ENCODE data around the gene HCFC2.
"Not testable (repeated sequence)": the region's sequence is repeated elsewhere in the genome, so short reads cannot be mapped to it uniquely, and the experiment has no call there.

HCFC2 gene

DNA sequence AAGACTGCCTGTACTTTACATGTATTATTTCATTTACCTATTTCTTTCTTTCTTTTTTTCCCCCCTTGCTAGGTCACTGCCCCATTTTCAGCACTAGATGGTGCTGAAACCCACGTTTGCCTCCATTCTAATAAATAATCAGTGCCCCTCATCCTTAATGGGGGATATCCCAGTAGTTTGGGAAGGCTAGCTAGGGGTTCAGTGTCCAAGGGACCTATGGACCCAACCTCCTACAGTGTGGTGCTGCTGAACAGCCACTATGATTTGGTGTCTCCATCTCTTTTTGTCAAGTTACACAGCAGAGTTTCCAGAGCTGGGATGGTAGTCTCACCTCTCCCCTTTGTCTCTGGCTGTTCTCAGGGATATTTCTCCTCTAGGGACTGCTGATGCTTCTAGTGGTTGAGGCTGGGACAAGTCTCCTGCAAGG, 6.5 kb upstream of the HCFC2 start:
- DNase-seq: no peak

DNA sequence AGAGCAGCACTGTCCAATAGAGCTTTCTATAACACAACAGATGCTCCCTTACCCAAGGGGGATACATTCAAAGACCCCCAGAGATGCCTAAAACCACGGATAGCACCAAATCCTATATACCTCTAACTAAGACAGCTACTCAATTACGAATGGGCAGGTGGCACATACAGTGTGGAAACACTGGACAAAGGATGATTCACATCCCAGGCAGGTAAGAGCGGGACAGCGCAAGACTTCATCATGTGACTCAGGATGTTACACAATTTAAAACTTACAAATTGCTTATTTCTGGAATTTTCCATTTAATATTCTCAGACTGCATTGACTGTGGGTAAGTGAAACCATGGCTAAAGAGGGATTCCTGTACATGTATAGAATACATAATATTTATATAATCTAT, 5.5 kb upstream of the HCFC2 start:
- DNase-seq: no peak

DNA sequence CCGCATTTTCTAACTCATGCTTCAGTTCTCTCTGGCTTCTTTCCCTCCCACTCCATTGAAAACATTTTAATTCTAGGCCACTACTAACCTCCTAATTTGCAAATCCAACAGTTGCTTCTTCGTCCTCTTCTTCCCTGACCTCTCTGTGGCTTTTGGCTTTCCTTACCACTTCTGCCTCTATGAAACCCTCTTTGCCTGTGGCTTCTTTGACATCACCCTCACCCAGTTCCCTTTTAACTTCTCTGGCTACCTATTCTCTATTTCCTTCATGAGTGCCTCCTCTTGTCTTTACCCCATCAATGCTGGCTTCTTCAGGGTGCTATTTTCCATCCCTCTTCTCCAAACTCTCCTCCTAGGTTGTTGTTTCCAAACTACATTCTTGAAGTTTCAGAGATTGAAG, 4.4 kb upstream of the HCFC2 start:
- DNase-seq: no peak

DNA sequence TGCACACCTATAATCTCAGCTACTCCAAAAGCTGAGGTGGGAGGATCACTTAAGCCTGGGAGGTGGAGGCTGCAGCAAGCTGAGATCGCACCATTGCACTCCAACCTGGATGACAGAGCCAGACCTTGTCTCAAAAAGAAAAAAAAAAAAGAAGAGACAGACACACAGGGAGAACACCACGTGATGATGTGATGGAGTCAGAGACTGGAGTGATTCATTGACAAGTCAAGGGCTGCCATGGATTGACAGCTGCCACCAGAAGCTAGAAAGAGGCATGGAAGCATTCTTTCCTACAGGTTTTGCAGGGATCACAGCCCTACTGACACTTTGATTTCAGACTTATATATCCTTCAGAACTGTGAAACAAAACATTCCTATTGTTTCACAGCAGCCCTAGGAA, 3.5 kb upstream of the HCFC2 start:
- DNase-seq: no peak

DNA sequence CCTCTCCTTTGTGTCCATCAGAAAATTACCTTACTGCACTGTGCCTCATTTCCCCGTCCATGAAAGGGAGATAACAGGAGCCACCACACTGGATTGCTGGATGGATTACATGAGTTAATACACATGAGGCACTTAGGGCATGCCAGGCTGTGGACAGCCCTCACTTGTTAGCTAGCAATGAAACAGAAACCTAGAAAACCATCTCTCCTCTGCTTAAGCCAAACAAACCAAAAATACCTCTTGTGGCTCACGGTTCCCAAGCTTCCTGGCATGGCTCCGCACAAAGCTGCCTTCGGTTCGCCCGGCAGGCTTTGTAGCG, 660 bp upstream of the HCFC2 start:
- DNase-seq: peak in 2 of 56 donors; percentile 27 to 34

DNA sequence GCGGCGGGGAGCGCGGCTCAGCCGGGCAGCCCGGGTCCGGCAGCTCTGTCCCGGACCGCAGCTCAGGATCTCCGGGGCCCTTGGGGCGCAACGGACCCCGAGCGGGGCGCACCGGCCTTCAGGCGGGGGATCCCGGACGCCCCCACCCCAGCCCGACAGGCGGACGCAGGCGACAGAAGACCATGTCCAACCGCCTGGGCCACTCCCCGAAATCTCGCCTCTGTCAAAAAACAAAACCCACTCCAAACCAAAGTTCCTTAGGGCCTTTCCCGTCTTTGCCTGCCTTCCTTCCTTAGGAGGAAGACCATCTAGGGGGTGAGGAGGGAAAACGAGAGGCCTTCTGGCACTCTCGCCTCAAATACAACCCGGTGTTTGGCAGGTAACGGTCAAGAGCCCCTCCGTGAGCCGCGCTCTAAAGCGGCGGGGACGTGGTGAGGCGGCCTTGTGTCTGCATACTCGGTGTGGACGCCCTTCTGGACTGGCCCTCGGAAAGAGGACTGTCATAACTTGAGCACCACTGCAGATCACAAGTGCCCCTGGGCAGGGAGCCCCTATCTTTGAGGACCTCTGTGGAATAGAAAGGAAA, 604 bp downstream of the HCFC2 start:
- DNase-seq: peak in 15 of 56 donors; percentile 4 to 59 (median 35)

DNA sequence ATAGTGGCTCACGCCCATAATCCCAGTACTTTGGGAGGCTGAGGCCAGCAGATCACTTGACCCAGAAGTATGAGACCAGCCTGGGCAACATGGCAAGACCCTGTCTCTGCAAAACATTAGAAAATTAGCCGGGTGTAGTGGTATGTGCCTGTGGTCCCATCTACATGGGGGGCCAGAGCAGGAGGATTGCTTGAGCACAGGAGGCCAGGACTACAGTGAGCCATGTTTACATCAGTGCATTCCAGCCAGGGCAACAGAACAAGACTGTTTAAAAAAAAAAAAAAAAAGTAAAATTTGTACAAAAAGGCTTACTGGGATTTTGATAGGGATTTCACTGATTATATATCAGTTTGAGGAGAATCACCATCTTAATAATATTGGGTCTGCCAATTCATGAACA, 7.8 kb downstream of the HCFC2 start:
- no peak for DNase-seq

DNA sequence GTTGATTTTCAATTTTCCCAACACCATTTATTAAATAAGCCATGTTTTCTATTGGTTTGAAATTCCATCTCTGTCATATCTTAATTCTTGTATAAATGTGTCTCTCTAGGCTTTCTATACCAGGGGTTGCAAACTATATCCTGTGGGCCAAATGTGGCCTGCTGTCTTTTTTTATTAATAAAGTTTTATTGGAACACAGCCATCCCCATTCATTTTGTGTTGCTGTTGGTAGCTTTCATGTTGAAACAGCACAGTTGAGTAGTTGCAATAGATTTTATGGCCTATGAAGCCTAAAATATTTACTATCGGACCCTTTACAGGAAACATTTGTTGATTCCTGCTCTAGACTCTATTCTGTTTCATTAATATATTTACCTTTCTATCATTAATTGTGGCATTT, 9.4 kb downstream of the HCFC2 start:
- no peak for DNase-seq

DNA sequence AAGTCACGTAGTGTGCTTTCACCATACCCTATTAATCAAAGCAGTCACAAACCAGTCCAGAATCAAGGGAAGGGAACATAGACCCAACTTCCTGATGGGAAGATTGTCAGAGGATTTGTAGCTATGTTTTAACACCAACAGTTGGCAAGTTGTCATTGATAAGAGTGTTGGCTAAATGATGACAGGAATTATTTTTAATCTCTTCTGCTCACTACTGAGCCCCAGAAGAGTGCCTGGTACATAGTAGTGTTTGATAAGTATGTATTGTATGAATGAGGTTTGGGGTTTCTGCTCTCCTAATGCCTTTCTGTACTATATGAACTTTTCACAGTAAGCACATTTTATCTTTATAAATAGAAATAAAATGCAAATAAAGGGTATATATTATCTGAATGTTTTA, 14.7 kb downstream of the HCFC2 start:
- DNase-seq: no peak

DNA sequence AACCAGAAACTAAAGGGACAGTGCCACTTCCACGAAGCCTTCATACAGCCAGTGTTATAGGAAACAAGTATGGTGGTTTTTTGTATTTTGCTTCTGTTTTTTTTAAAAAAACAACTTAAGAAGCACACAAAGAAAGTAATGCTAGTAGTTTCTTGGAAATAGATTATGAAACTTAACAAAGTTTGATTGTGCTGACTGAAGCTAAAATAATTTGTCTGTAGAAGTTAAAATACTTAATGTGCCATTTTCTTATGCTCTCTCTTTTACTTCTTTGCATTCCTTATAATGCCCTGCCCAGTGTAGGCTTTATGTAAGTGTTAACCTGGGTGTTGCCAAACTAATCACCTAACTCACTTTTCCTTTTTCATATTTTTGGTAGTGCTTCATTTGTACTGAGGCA, 16.4 kb downstream of the HCFC2 start:
- no peak for DNase-seq

DNA sequence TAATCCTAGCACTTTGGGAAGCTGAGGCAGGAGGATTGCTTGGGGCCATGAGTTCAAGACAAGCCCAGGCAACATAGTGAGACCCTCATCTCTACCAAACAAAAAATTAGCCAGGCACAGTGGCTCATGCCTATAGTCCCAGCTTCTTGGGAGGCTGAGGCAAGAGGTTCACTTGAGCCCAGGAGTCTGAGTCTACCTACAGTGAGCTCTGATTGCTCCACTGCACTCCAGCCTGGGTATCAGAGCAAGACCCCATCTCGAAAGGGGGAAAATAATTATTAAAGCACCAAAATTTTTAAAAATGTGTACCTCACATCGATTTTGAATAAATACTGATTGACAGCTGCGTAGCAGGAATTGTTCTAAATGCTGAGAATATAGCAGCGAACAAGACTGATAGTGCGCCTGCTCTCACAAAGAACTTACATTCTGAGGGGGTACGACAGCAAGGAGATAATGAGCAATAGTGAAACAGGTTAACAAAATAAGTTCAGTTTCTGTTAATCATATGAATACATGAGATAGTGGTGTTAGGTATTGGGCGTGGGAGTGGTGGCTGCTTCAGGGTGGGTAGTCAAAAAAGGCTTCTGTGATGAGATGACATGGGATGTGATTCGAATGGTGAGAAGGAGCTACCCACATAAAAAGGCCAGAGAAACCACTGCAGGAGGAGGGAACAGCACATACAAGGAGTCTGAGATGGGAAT, 19.6 kb downstream of the HCFC2 start:
- no peak for DNase-seq

DNA sequence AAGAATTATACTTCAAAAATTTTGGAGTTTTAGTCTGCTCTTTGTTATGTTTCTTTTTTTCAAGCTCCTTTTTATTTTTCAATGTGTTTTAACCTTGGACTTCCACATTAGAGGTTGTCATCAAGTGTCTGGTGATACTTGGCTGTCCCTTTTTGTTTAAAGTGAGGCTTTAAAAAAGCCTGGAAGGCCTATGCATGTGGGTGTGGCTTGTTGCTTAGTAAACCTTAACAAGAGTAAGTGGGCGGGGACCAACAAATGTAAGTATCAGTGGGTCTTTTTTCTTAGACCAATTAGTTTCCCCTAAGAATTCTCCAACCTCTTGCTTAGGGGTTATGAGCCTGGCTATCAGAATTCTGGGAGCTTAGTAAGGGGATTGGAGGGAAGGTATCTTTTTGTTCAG, 26.4 kb downstream of the HCFC2 start:
- no peak for DNase-seq

DNA sequence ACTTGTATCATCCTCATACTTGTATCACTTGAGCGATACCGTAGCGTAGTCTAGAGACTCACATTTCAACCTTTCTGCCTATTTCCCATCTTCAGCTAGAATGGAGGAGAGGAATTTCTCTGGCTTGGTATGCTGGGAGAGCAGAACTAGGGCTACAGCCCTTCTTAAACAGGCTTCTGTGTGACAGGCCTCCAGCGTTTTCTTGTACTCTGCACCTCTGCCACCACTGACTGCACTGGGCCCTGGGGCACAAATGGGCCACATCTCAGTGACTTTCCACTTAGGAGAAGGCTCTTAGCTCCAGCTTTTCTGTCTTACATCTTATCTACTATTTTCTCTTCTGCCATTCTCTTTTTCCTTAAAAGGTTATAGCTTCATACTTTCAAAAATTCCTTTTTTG, 26.8 kb downstream of the HCFC2 start:
- DNase-seq: no peak

DNA sequence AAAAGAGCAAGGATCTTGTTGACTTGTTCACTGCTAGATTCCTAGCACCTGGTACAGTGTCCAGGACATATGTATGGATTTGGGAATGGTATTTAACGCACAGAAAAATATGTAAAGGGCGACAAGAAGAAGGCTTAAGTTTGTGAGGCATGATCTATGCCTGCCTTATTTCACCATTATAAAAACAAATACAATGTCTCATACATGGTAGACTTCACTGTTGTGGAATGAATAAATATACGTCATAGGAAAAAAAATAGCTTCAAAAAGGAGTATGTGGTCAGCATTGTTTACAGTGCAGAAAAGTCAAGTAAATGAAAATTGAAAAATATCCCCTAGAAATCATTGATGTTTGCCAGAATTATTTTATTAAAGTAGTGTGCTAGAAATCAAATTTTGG, 30.0 kb downstream of the HCFC2 start:
- no peak for DNase-seq

DNA sequence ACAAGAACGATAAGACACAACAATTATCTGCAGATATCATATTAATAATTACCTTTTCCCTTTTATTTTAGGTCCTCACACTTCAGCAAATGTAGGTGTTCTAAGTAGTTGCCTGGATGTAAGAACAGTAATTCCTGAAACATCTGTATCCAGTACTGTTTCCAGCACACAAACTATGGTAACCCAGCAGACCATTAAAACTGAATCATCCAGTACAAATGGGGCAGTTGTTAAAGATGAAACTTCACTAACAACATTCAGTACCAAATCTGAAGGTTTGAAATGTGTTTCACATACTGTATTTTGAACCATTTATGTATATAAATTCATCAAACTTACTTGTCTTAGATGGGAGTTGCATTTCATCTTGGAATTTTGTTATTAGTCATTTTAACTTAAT, 31.0 kb downstream of the HCFC2 start:
- no peak for DNase-seq

DNA sequence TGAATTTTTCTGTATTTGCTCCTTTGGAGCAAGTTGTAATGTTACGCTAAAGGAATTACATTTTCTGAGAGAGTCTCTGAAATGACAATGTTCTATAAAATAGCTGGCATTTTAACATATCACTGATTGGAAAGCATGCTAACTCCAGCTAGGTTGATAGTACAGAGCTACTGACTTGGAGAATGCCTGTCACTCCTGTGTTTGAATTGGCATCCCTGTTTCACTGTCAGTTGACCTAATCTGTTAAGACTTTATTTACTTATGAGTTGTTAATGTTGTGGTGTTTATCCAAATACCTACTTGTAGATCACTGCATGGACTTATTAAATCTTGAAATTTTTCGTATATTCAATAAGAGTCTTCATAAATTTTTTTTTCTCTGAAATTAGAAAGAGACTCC, 33.6 kb downstream of the HCFC2 start:
- no peak for DNase-seq

DNA sequence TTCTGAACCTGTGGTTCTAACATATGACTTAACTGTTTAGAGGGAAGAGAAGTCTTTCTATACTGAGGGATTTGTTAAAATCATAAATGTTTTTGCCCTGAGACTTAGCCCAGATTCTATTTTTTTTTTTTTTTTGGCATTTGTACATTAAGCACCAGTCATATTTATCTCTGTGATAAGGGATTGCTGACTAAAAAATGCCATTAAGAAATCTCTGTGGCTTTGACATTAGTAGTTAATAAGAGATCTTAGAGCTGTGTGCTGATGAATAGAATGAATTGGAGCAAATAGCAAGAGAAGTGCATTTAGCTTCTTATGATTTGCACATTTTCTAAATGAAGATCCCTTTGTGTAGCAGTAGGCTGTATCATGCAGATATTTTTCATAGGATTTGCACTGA, 41.1 kb downstream of the HCFC2 start:
- DNase-seq: no peak

DNA sequence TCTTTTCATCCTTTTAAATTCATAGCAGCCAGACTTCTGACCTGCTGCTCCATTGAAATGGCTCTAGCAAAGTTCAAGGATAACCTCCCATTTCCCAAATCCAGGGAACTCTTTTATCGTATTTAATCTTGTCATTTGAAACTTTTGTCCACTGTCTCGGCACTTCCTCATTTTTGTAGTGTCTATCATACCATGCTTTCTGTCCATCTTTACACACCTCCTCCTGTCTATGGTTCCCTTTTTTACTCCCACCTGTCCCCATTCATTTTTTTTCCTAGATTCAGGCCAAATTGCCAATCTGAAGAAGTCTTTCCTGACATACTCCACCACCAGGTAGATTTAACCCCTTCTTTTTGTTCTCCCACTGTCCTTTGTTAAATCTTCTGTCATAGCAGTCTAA, 42.6 kb downstream of the HCFC2 start:
- no peak for DNase-seq

DNA sequence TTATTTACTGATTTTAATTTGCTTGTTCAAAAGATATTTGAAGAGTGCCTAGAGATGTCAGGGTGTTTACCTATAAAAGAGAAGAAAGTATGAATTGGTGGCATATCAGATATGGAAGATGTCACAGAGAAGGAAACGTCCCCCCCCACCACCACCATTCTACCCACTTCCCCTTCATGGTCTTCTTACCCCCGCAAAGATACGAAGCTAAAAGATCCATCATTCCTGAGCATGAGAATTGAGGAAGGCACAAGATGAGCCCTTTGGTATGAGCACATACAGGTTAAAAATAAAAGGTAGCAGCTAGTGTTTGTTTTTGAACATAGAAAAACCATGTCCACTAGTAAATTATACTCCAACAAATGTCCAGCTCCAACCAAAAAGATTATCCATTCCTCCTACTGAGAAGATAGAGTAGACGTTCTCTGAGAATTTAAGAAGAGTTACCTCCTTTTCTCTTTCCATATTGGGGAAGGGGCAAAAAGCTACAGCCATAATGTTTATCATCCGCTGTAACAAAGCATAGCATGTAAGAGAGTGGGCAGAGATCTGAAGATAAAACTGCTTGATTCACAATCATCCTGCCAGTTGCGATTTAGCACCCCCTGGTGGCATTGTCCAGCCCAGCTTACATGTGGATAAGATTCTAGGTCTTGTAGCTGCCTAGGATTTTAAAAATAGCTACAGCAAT, 44.6 kb downstream of the HCFC2 start:
- peak in 55 of 56 donors; percentile 2 to 92 (median 52) for DNase-seq

DNA sequence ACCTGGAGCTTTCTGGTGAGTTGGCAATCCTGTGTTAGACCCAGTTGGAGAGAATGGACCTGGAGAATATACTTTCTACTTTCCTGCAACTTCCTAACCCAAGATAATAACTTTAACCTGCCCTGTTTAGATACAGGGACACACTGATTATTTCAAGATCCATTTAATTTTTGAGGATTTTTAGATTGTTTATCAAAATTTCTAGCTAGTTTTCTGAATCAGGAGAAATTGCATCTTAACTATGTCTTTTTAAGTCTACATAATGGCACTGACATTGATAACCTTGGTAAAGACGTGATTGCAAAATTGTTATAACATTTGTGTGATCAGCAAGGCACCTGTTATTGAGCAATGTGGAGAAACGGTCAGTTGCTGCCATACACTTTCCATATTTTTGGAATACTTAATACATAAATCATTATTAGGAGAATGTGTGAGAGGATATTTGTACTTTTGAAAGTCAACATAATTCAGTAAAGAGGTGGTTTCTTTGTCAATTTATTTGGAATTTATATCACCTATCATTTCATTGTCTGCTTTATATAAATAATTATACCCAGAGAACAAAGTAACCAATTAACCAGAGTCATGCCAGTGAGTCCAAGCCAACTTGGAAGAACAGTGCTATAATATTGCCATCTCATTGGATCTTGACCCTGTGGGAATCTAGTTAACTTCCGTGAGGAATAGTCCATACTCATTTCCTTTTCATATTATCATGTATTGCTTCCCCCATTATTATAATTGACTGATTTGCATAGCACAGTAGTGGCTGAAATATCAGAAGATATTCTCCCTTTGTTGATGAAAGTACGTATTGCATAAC, 45.3 kb downstream of the HCFC2 start:
- DNase-seq: no peak

DNA sequence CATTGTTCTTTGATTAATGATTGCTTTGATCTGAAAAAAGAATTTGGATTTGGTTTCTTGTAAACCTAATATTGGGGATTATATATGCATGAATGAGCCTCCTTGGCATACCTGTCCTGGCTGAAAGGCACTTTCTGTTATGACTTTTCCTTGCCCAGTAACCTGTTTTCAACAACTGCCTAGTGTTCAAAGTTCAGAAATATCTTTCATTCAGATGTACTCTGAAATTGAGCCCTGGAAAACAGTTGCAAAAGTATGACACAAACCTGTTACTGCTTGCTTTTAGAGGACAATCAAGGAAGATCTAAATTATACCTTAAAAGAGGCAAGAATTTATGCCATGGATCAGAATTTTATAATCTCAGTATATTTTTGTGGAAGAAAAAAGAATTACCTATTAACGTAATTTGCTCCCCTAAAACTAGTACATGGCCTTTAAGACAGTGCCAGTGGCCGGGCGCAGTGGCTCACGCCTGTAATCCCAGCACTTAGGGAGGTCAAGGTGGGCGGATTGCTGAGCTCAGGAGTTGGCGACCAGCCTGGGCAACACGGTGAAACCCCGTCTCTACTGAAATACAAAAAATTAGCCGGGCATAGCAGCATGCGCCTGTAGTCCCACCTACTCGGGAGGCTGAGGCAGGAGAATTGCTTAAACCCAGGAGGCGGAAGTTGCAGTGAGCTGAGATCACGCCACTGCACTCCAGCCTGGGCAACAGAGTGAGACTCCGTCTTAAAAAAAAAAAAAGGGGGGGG, 50.7 kb downstream of the HCFC2 start:
- DNase-seq: not testable (repeated sequence)

DNA sequence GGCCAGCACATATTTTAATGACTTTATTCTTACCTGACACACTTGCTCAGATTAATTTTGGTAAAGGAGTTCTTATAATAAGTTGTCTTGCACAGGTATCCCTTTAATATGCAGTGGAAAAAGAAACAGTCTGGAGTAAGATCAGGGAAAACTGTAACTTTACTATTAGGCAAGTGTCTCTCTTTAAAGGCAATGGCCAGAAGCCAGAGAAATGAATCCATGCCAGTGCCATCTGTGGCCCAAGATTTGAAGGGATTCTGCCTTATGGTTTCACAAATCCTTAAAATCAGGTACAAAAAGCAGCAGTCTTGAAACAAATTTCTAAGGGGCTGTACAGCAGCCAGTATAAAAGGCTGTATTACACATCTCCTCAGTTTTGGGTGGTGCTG, 51.2 kb downstream of the HCFC2 start:
- no peak for DNase-seq

All from amygdala (tissue), 56 donors.